K562 (cell line): ENCODE results near the gene ROBO1. TPM values are rescaled to one million over a fixed set of nuclear protein-coding genes. Genes with fewer than 3 reads are reported as not detected.

Source experiments
- BRD4 ChIP-seq: fragments of 200-600 bp; sonication (generic); IDR thresholded peaks from 2 replicates; pipeline ENCODE4 v1.6.1; 2017; ENCODE audit warnings: inconsistent platforms
- CBX8 ChIP-seq: fragments of 200-600 bp; sonication (generic); IDR thresholded peaks from 2 replicates; pipeline ENCODE4 v1.6.1; 2012; ENCODE audit warnings: borderline replicate concordance, mixed run types, low read depth, mild to moderate bottlenecking, moderate library complexity, mixed read lengths, low read length, control low read depth, inconsistent platforms; ENCODE audit not compliant: poor library complexity, severe bottlenecking; ENCODE audit errors: extremely low read depth
- ERF ChIP-seq: fragments of 450-650 bp; formaldehyde crosslinking; IDR thresholded peaks from 2 replicates; pipeline ENCODE4 v1.4.0; 2020; ENCODE audit warnings: mild to moderate bottlenecking, mixed read lengths
- FUS ChIP-seq: fragments of 200-400 bp; formaldehyde crosslinking; optimal IDR thresholded peaks from 2 replicates; pipeline ENCODE3; 2017; ENCODE audit warnings: low read depth, low read length
- GTF2A2 ChIP-seq: IDR thresholded peaks from 2 replicates; pipeline ENCODE4 v1.6.1; 2016; ENCODE audit warnings: mild to moderate bottlenecking, missing genetic modification characterization, missing compliant biosample characterization
- PHTF2 ChIP-seq: fragments of 250-450 bp; sonication (Bioruptor Pico); IDR thresholded peaks from 2 replicates; pipeline ENCODE4 v1.5.0; 2021; ENCODE audit warnings: mild to moderate bottlenecking
- PPARD ChIP-seq: fragments of 250-450 bp; sonication (Bioruptor Pico); IDR thresholded peaks from 2 replicates; pipeline ENCODE4 v1.8.0; 2022; ENCODE audit warnings: inconsistent platforms, mild to moderate bottlenecking, moderate library complexity
- SOX6 ChIP-seq: fragments of 450-650 bp; IDR thresholded peaks from 2 replicates; pipeline ENCODE4 v1.6.1; 2014; ENCODE audit warnings: mild to moderate bottlenecking
- STAT6 ChIP-seq: sonication (generic); formaldehyde crosslinking; IDR thresholded peaks from 2 replicates; pipeline ENCODE4 v1.8.1; 2023; ENCODE audit warnings: mild to moderate bottlenecking, missing genetic modification reagents
- ZNF143 ChIP-seq: sonication (generic); formaldehyde crosslinking; IDR thresholded peaks from 2 replicates; pipeline ENCODE4 v1.9.0; 2022; ENCODE audit warnings: mild to moderate bottlenecking, missing genetic modification reagents
- polyA plus RNA-seq, 8 experiments: library from polyadenylated mRNA; depleted of rRNA in 4 of 8; stranded (reverse) in 5 of 8; unstranded in 3 of 8; fragments of >200 nt; fragmentation: Nextera tagmentation in 2 of 8; fragmentation: Illumina TruSeq in 1 of 8; extraction: Ambion mirVana in 2 of 8; extraction: Trizol in 1 of 8; gene quantifications; 2 replicates each; pipeline versions ENCODE4 v1.2.1 to v1.2.3, GENCODE V29; 2011 to 2014; ENCODE audit warnings: inconsistent platforms in 1 of 8, missing spikeins in 1 of 8
- total RNA-seq, 7 experiments: library from RNA; depleted of rRNA in 6 of 7; stranded (reverse); fragments of >200 nt in 6 of 7; fragmentation: Illumina TruSeq in 2 of 7; extraction: Trizol in 2 of 7; gene quantifications; 2 replicates each; pipeline versions ENCODE4 v1.2.1 to v1.2.3, GENCODE V29; 2011 to 2021; ENCODE audit warnings: low replicate concordance in 1 of 7
- TF ChIP-seq, protein P1 (sequence below): fragments of 450-650 bp; IDR thresholded peaks from 2 replicates; pipeline ENCODE4 v1.6.1; 2017; ENCODE audit warnings: antibody characterized with exemption, mild to moderate bottlenecking
- TF ChIP-seq, protein P2 (sequence below), 3 experiments: fragments of 200-800 bp in 1 of 3; sonication (Bioruptor generic) in 1 of 3; sonication (generic) in 1 of 3; formaldehyde crosslinking in 1 of 3; IDR thresholded peaks; 2 replicates each; pipeline versions ENCODE4 v1.6.1 to v1.8.0; 2016 to 2022; ENCODE audit warnings: mild to moderate bottlenecking in 2 of 3, missing compliant biosample characterization in 2 of 3, missing genetic modification characterization in 2 of 3, missing genetic modification reagents in 1 of 3
- TF ChIP-seq, protein P3 (sequence below): fragments of 450-650 bp; formaldehyde crosslinking; IDR thresholded peaks from 2 replicates; pipeline ENCODE4 v1.4.0; 2022; ENCODE audit warnings: mild to moderate bottlenecking, moderate library complexity
- TF ChIP-seq, protein P4 (sequence below), 2 experiments: fragments of 450-650 bp in 1 of 2; IDR thresholded peaks; 2 replicates each; pipeline ENCODE4 v1.6.1; 2011 to 2017; ENCODE audit warnings: low read depth in 2 of 2, antibody characterized with exemption in 1 of 2, borderline replicate concordance in 1 of 2, low read length in 1 of 2, mild to moderate bottlenecking in 1 of 2, mixed read lengths in 1 of 2; ENCODE audit not compliant: control insufficient read depth in 1 of 2

Gene ROBO1
- total and polyA plus RNA-seq, 9 of the 15 experiments (the other 6 are each of a cell fraction or from before 2014, with no cell fraction given): 0.01 to 0.53 (median 0.17) TPM; not detected in 5

GRCh38 chr3:78690766-78691165, 1077.0 kb downstream of the ROBO1 start (continued):
- TF ChIP-seq, protein P1, sequence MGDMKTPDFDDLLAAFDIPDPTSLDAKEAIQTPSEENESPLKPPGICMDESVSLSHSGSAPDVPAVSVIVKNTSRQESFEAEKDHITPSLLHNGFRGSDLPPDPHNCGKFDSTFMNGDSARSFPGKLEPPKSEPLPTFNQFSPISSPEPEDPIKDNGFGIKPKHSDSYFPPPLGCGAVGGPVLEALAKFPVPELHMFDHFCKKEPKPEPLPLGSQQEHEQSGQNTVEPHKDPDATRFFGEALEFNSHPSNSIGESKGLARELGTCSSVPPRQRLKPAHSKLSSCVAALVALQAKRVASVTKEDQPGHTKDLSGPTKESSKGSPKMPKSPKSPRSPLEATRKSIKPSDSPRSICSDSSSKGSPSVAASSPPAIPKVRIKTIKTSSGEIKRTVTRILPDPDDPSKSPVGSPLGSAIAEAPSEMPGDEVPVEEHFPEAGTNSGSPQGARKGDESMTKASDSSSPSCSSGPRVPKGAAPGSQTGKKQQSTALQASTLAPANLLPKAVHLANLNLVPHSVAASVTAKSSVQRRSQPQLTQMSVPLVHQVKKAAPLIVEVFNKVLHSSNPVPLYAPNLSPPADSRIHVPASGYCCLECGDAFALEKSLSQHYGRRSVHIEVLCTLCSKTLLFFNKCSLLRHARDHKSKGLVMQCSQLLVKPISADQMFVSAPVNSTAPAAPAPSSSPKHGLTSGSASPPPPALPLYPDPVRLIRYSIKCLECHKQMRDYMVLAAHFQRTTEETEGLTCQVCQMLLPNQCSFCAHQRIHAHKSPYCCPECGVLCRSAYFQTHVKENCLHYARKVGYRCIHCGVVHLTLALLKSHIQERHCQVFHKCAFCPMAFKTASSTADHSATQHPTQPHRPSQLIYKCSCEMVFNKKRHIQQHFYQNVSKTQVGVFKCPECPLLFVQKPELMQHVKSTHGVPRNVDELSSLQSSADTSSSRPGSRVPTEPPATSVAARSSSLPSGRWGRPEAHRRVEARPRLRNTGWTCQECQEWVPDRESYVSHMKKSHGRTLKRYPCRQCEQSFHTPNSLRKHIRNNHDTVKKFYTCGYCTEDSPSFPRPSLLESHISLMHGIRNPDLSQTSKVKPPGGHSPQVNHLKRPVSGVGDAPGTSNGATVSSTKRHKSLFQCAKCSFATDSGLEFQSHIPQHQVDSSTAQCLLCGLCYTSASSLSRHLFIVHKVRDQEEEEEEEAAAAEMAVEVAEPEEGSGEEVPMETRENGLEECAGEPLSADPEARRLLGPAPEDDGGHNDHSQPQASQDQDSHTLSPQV: no peak
- no peak for TF ChIP-seq ERF (CRISPR knock-in tag)
- no peak for TF ChIP-seq SOX6
- no peak for TF ChIP-seq BRD4
- TF ChIP-seq, protein P2, sequence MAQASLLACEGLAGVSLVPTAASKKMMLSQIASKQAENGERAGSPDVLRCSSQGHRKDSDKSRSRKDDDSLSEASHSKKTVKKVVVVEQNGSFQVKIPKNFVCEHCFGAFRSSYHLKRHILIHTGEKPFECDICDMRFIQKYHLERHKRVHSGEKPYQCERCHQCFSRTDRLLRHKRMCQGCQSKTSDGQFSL (CRISPR knock-in tag; IDR thresholded peaks at IDR 0.05): no peak
- TF ChIP-seq, protein P2 (tag; IDR thresholded peaks at IDR 0.05): no peak
- TF ChIP-seq, protein P3, sequence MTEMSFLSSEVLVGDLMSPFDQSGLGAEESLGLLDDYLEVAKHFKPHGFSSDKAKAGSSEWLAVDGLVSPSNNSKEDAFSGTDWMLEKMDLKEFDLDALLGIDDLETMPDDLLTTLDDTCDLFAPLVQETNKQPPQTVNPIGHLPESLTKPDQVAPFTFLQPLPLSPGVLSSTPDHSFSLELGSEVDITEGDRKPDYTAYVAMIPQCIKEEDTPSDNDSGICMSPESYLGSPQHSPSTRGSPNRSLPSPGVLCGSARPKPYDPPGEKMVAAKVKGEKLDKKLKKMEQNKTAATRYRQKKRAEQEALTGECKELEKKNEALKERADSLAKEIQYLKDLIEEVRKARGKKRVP: no peak
- TF ChIP-seq PPARD (CRISPR knock-in tag): no peak
- TF ChIP-seq GTF2A2 (tag): no peak
- no peak for TF ChIP-seq STAT6
- TF ChIP-seq PHTF2 (CRISPR knock-in tag): no peak
- TF ChIP-seq FUS: no peak
- TF ChIP-seq, protein P4, sequence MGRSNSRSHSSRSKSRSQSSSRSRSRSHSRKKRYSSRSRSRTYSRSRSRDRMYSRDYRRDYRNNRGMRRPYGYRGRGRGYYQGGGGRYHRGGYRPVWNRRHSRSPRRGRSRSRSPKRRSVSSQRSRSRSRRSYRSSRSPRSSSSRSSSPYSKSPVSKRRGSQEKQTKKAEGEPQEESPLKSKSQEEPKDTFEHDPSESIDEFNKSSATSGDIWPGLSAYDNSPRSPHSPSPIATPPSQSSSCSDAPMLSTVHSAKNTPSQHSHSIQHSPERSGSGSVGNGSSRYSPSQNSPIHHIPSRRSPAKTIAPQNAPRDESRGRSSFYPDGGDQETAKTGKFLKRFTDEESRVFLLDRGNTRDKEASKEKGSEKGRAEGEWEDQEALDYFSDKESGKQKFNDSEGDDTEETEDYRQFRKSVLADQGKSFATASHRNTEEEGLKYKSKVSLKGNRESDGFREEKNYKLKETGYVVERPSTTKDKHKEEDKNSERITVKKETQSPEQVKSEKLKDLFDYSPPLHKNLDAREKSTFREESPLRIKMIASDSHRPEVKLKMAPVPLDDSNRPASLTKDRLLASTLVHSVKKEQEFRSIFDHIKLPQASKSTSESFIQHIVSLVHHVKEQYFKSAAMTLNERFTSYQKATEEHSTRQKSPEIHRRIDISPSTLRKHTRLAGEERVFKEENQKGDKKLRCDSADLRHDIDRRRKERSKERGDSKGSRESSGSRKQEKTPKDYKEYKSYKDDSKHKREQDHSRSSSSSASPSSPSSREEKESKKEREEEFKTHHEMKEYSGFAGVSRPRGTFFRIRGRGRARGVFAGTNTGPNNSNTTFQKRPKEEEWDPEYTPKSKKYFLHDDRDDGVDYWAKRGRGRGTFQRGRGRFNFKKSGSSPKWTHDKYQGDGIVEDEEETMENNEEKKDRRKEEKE (IDR thresholded peaks at IDR 0.05; ENCODE audit: borderline replicate concordance in 1 of 2, control insufficient read depth in 1 of 2, low read depth in 2 of 2, low read length in 1 of 2): no peak
- TF ChIP-seq ZNF143 (CRISPR knock-in tag): no peak
- no peak for TF ChIP-seq CBX8
